Activated T-helper 1 cell treated with anti-CD3 and anti-CD28 coated beads, Interleukin-2, amount 50 U/mL, for 16 hours (primary cell): ENCODE data around the gene MPV17L2.
A peak's percentile ranks its signal among the peaks of the same experiment; 100 is the strongest.

Experiments used
- DNase-seq, 2 donors: peaks; one replicate each; pipeline ENCODE4 v3.0.0-alpha.2; 2020; ENCODE audit warnings: low read depth in 1 of 2, low spot score in 1 of 2

The MPV17L2 gene

GRCh38 chr19:18214779-18215433 is 21.9 kb downstream of the MPV17L2 start:
- no peak for DNase-seq

- DNase-seq, result no peak
These were observed 23.8 kb downstream of the MPV17L2 start for GRCh38 chr19:18216789-18217188.

- DNase-seq, result no peak
These were observed 25.1 kb downstream of the MPV17L2 start for GRCh38 chr19:18218159-18218558.

GRCh38 chr19:18218600-18218999 is 25.6 kb downstream of the MPV17L2 start:
- no peak for DNase-seq

- DNase-seq, result no peak
These were observed 27.1 kb downstream of the MPV17L2 start for GRCh38 chr19:18219911-18220631.

GRCh38 chr19:18220632-18221275 is 27.7 kb downstream of the MPV17L2 start:
- DNase-seq, result no peak

- DNase-seq, result no peak
These were observed 29.1 kb downstream of the MPV17L2 start for GRCh38 chr19:18221815-18222725.

GRCh38 chr19:18223860-18224524 is 31.0 kb downstream of the MPV17L2 start:
- no peak for DNase-seq

GRCh38 chr19:18224525-18225354 is 31.7 kb downstream of the MPV17L2 start:
- peak; percentile 67 to 72 for DNase-seq

- DNase-seq, result no peak
These were observed 32.3 kb downstream of the MPV17L2 start for GRCh38 chr19:18225355-18225701.

- no peak for DNase-seq
These were observed 32.9 kb downstream of the MPV17L2 start, which contains the start of gene PDE4C for GRCh38 chr19:18225702-18226468. Gene PDE4C (minus strand): TSS chr19:18226438. CDS start chr19:18226415, 23 bp downstream.

- DNase-seq, result no peak
These were observed 34.1 kb downstream of the MPV17L2 start for GRCh38 chr19:18226956-18227780.

GRCh38 chr19:18227781-18228271 is 34.8 kb downstream of the MPV17L2 start:
- DNase-seq, result no peak

- DNase-seq, result no peak
These were observed 36.5 kb downstream of the MPV17L2 start for GRCh38 chr19:18229474-18229873.

- DNase-seq, result no peak
These were observed 36.9 kb downstream of the MPV17L2 start for GRCh38 chr19:18229915-18230314.

GRCh38 chr19:18230941-18231734 is 38.1 kb downstream of the MPV17L2 start:
- DNase-seq, result no peak

GRCh38 chr19:18231775-18232174 is 38.8 kb downstream of the MPV17L2 start:
- DNase-seq, result no peak
